ENCODE results near the gene HBP1. TPM values are rescaled to one million over a fixed set of nuclear protein-coding genes. Genes with fewer than 3 reads are reported as not detected.

Gene HBP1
- total and polyA plus RNA-seq, 2 of the 8 experiments (the other 6 are each of a cell fraction or from before 2014, with no cell fraction given): 28.9 to 29.2 TPM

GRCh38 chr7:107228291-107228690 is 59.5 kb downstream of the HBP1 start:
- H3K14ac ChIP-seq (ENCODE audit: insufficient read length): no peak overlapping the region
- H2BK120ac ChIP-seq (replicated peaks; ENCODE audit: low read depth, low read length): no peak overlapping the region
- no peaks in the 10 kb centered on the region for H3K79me2 ChIP-seq (ENCODE audit: control insufficient read depth in 1 of 2, insufficient read depth in 2 of 2, low read length in 2 of 2)
- H3K79me1 ChIP-seq (ENCODE audit: low read depth, low read length): no peaks in the 10 kb centered on the region
- no peak overlapping the region for H2BK5ac ChIP-seq (ENCODE audit: low read depth, low read length)
- ChIA-PET POLR2A (ENCODE audit: partially characterized antibody) (no interaction called here), CTCF (ENCODE audit: partially characterized antibody) (interaction anchor here (0.8 to 1.4 kb wide), 3 partner anchors 14 to 484 kb away, joined by 3 to 7 read pairs (median 3); no protein-coding TSS in a partner anchor)
- H3K36me3 ChIP-seq (ENCODE audit: control insufficient read depth in 2 of 4, insufficient read depth in 4 of 4, low read length in 3 of 4): no peaks in the 10 kb centered on the region; a peak in 1 of 8 replicates
- H4K20me1 ChIP-seq (replicated peaks in 1 of 2; ENCODE audit: control insufficient read depth in 1 of 2, insufficient read depth in 2 of 2, low read length in 2 of 2): no peaks in the 10 kb centered on the region
- WGBS, 2 experiments (ENCODE audit: extremely low coverage in 1 of 2, insufficient coverage in 1 of 2, insufficient read length in 1 of 2, insufficient replicate concordance in 2 of 2, low coverage in 1 of 2, low lambda C conversion rate in 2 of 2, missing lambda C conversion rate in 1 of 2): 96% methylated on average over 2 of the region's 2 CpGs; no CpG with 5 or more reads in 1 of the 2 experiments
- peaks cover 0 to 3% (median 1%) of the 10 kb centered on the region in 4 experiments; a peak in 2 of 7 replicates for H3K4me1 ChIP-seq (replicated peaks in 1 of 4; ENCODE audit: control insufficient read depth in 3 of 4, insufficient read depth in 4 of 4, low read length in 3 of 4)
- H4K5ac ChIP-seq (ENCODE audit: insufficient read length, low read depth, low read length): no peak overlapping the region
- no peak overlapping the region for H2AFZ ChIP-seq (ENCODE audit: low read length)
- H2BK15ac ChIP-seq (ENCODE audit: low read length): no peak overlapping the region
- H3K23me2 ChIP-seq (ENCODE audit: low read depth, low read length): no peaks in the 10 kb centered on the region
- no peak overlapping the region for H3K27ac ChIP-seq (ENCODE audit: low read depth, low read length)
- no peak overlapping the region for H2BK20ac ChIP-seq (ENCODE audit: low read length)
- H4K8ac ChIP-seq (ENCODE audit: extremely low read depth, insufficient read depth, low read length): no peak overlapping the region
- H3K18ac ChIP-seq (ENCODE audit: extremely low read depth, low read length): no peak overlapping the region
- no peaks in the 10 kb centered on the region for H3K9me3 ChIP-seq (ENCODE audit: insufficient read depth in 2 of 2, low read depth in 1 of 2, low read length in 1 of 2)
- no peak overlapping the region for H3K56ac ChIP-seq (replicated peaks; ENCODE audit: insufficient read length, low read depth, low read length)
- no peak overlapping the region for H2AK5ac ChIP-seq (ENCODE audit: low read depth, low read length)
- no peak overlapping the region for H3K4me2 ChIP-seq (ENCODE audit: insufficient read depth in 1 of 2, low read depth in 2 of 2, low read length in 2 of 2)
- no peak overlapping the region for H4K91ac ChIP-seq (replicated peaks; ENCODE audit: insufficient read length, low read length)
- no peaks in the 10 kb centered on the region for H3K27me3 ChIP-seq (replicated peaks in 1 of 4; ENCODE audit: control insufficient read depth in 3 of 4, extremely low read depth in 1 of 4, insufficient read depth in 3 of 4, low read length in 3 of 4)
- FAIRE-seq: no peak
- no peak overlapping the region for H3K23ac ChIP-seq (ENCODE audit: insufficient read length)
- H3K4ac ChIP-seq (replicated peaks; ENCODE audit: insufficient read length, low read depth, low read length): no peak overlapping the region
- H2BK12ac ChIP-seq (ENCODE audit: low read depth, low read length): no peak overlapping the region
- no peak overlapping the region for H3K4me3 ChIP-seq (ENCODE audit: extremely low read depth in 1 of 4, insufficient read depth in 2 of 4, low read depth in 3 of 4, low read length in 4 of 4)
- no peak overlapping the region for H3K9ac ChIP-seq (replicated peaks in 1 of 4; ENCODE audit: extremely low read depth in 1 of 4, low read depth in 3 of 4, low read length in 3 of 4)
- no peak for DNase-seq (ENCODE audit: low read depth in 1 of 2, low spot score in 2 of 2)
- no peak for TF ChIP-seq CBX8 (IDR thresholded peaks at IDR 0.05; ENCODE audit: borderline replicate concordance, low read depth, low read length)
- no peak for TF ChIP-seq YY1 (IDR thresholded peaks at IDR 0.05; ENCODE audit: low read depth, low read length)
- no peak for TF ChIP-seq MAFK (IDR thresholded peaks at IDR 0.05; ENCODE audit: low read depth, low read length)
- no peak for TF ChIP-seq SP1 (IDR thresholded peaks at IDR 0.05; ENCODE audit: low read depth, low read length)
- TF ChIP-seq CREB1 (IDR thresholded peaks at IDR 0.05): no peak
- TF ChIP-seq SAP30 (IDR thresholded peaks at IDR 0.05; ENCODE audit: insufficient read depth, insufficient replicate concordance, low read length): no peak
- TF ChIP-seq BRCA1 (IDR thresholded peaks at IDR 0.05; ENCODE audit: low read depth, low read length): no peak
- no peak for TF ChIP-seq CTCF (IDR thresholded peaks at IDR 0.05; ENCODE audit: control extremely low read depth in 1 of 3, insufficient read depth in 1 of 3, low read depth in 1 of 3, low read length in 3 of 3)
- no peak for TF ChIP-seq TBP (IDR thresholded peaks at IDR 0.05; ENCODE audit: low read depth, low read length)
- TF ChIP-seq ATF3 (IDR thresholded peaks at IDR 0.05; ENCODE audit: insufficient read depth, low read depth, low read length): no peak
- no peak for TF ChIP-seq NRF1 (IDR thresholded peaks at IDR 0.05; ENCODE audit: low read depth, low read length)
- no peak for TF ChIP-seq SP2 (IDR thresholded peaks at IDR 0.05; ENCODE audit: low read length)

Data from H1 (cell line).